K562 treated with DMSO at 1 percent for 24 hours (cell line): Measurements from ENCODE around the gene SCG2. TPM values are rescaled to one million over a fixed set of nuclear protein-coding genes. Genes with fewer than 3 reads are reported as not detected.

ENCODE experiments used
- total RNA-seq: library from RNA; unstranded; fragments of 300-600 nt; gene quantifications from 2 replicates; pipeline ENCODE4 v1.2.3, GENCODE V29; 2022; ENCODE audit warnings: low read depth; ENCODE audit not compliant: insufficient read depth

SCG2 gene
- 0.20 and 0.39 TPM in 2 replicates for total RNA-seq

GRCh38 chr2:223601932-223602666 lies at the start of gene SCG2:
SCG2 (minus strand) TSS chr2:223602361; CDS start chr2:223599282, 3,079 bp downstream.

Other genes with a start within 250 kb of the SCG2 start
- 0.88 TPM in 1 of 2 replicates, not detected in the other for gene AP1S3, start 235.2 kb upstream of the SCG2 start, total RNA-seq